ENCODE results near the gene WDFY4.

WDFY4 gene

DNA sequence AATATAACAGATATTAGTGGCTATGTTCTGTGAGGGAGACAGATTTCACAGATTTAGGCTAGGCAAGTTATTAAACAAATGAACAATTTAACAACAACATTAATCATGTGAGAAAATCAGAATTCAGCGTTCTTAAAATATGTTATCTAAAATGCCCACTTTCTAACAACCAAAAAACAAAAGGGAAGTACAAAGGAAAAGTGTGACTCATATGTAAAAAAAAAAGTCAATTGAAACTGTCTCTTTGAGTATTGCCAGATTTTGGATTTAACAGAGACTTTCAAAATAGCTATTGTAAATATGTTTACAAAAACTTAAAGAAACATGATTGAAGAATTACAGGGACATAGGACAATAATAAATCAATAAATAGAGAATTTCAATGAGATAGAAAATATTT lies 45.0 kb upstream of the WDFY4 start:
- TF ChIP-seq, protein P1, sequence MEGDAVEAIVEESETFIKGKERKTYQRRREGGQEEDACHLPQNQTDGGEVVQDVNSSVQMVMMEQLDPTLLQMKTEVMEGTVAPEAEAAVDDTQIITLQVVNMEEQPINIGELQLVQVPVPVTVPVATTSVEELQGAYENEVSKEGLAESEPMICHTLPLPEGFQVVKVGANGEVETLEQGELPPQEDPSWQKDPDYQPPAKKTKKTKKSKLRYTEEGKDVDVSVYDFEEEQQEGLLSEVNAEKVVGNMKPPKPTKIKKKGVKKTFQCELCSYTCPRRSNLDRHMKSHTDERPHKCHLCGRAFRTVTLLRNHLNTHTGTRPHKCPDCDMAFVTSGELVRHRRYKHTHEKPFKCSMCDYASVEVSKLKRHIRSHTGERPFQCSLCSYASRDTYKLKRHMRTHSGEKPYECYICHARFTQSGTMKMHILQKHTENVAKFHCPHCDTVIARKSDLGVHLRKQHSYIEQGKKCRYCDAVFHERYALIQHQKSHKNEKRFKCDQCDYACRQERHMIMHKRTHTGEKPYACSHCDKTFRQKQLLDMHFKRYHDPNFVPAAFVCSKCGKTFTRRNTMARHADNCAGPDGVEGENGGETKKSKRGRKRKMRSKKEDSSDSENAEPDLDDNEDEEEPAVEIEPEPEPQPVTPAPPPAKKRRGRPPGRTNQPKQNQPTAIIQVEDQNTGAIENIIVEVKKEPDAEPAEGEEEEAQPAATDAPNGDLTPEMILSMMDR (IDR thresholded peaks at IDR 0.05) = no peak

DNA sequence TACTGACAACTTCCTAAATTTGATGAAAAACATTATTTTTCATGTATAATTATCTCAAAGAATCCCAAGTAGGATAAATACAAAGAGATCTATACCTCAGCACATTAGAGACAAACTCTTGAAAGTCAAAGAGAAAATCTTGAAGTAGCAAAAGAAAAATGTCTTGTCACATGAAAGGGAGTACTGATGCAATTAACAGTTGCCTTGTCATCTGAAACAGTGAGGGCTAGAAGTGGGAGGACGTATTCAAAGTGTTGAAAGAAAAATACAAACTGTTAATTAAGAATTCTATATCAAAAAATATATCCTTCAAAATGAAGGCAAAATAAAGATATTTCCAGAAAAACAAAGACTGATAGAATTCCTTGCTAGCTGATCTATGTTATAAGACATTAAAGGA lies 44.3 kb upstream of the WDFY4 start:
- TF ChIP-seq, protein P1 (IDR thresholded peaks at IDR 0.05) = no peak

DNA sequence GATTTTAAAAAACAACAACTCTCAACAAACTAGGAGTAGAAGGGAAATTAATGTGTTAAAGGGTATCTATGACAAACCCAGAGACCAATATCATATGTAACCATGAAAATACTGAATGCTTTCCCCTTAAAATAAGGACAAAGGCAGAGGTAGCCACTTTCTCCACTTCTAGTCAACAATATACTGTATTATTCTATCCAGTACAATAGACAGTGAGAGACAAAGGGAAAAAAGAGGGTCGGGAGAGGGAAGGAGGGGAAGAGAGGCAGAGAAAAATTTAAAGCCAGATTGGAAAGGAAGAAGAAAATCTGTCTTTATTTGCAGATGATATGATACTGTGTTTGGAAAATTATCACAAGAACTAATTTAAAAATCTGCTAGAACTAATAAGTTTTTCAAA lies 39.1 kb upstream of the WDFY4 start:
- TF ChIP-seq, protein P1 (IDR thresholded peaks at IDR 0.05) = no peak

DNA sequence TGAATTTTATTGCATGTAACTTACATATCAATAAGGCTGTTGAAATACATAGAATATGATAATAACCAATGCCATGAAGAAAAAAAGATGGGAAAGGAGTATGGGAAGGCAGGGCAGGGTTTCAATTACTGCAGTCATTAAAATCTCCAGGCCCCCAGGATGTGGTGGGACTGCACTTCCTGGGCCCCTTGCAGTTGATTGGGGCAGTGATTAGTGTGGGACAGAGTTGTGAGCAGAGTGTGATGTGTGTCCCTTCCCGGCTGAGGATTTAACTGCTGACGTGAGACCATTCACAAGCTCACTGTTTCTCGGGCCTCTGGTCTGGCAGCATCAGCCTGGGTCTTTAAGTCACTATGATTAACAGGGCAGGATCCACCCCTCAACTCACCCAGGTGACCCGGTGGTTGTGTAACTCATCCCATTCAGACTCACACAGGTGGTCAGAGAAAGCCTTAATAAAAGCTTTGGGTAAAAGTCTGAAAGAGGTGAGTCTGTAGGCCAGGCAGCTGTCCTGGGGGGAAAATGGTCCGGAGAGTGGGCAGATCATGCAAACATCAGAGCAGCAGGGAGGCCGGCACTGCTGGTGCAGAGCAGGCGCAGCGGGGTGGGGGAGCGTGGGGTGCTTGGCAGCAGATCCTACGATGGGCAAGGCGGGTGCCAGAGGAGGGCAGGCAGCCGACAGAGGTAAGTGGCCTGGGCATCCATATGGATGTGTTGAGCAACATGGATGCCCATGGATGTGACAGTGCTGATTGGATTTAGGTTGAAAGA lies 36.3 kb upstream of the WDFY4 start:
- TF ChIP-seq, protein P1 (IDR thresholded peaks at IDR 0.05) = no peak

DNA sequence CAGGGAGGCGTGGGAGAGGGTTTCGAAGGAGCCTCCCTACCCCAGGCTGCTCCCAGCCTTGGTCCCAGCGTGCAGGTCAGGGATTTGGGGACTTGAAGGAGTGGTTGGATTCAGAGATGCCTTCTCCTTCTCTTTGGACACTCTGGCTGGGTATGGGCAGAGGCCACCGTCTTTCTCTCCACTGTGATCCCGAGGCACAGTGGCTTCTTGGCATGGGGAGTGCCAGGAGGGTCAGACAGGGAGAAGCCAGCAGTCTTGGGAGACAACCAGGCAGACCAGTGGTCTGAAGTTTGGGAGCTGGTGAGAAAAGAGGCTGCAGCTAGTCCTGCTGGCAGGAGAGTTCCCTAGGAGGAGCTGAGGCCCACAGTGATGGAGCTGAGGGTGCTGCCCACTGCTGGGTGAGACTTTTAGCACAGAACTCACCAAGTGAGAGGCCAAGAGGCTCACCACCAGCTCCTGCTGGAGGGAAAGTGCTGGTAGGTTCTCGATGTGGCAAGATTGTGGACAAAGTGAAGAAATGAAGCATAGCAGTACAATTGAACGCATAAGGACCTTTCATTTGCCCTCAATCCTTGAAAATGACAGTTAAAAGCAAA lies 35.2 kb upstream of the WDFY4 start:
- TF ChIP-seq, protein P1 (IDR thresholded peaks at IDR 0.05) = no peak

DNA sequence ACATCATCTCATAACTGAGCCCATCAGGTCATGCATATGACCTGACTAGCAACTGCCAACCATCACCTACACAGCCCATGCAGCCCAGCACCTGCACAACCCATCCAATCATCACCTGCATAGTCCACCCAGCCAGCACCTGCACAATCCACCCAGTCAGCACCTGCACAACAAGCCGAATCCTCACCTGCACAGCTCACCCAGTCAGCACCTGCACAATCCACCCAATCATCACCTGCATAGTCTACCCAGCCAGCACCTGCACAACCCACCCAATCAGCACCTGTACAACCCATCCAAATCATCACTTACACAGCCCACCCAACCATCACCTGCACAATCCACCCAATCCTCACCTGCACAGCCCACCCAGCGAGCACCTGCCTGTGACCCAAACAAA lies 33.4 kb upstream of the WDFY4 start:
- TF ChIP-seq, protein P1 (IDR thresholded peaks at IDR 0.05) = no peak

DNA sequence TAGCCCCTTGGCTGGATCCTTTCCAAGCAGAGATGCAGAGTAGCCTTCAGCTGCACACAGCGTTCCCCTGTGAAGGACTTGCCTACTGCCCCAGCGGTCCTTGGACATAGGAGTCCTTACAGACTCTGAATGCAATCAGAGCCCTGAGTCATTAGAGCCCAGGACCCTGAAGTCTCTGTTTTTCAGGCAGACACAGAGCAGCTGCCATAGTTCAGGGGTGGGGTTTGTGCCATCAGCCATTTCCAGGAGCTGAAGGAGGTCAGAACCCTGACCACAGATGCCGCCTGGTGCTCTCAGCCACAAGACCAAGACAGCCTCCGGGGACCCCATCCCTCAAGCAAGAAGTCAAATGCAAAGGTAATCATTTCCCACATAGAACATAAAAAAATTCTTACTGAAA lies 32.8 kb upstream of the WDFY4 start:
- TF ChIP-seq, protein P1 (IDR thresholded peaks at IDR 0.05) = no peak

Data from LNCAP (cell line).